Smooth muscle cell of the brain vasculature (primary cell): ENCODE measurements around the gene PAX2.

ENCODE experiments used
- DNase-seq: peaks from one replicate; pipeline ENCODE4 v3.0.0-alpha.2; 2012; ENCODE audit warnings: low read depth, low spot score

PAX2 gene

GRCh38 chr10:100814751-100815474 is 69.5 kb downstream of the PAX2 start:
- no peak for DNase-seq

- DNase-seq: no peak
Observed at GRCh38 chr10:100816671-100817070, 71.3 kb downstream of the PAX2 start.

- no peak for DNase-seq
Observed at GRCh38 chr10:100817268-100817839, 72.0 kb downstream of the PAX2 start.

- no peak for DNase-seq
Observed at GRCh38 chr10:100819424-100819823, 74.0 kb downstream of the PAX2 start.

GRCh38 chr10:100823194-100823593 is 77.8 kb downstream of the PAX2 start:
- DNase-seq: no peak

- DNase-seq: no peak
Observed at GRCh38 chr10:100824886-100825285, 79.5 kb downstream of the PAX2 start.

- no peak for DNase-seq
Observed at GRCh38 chr10:100825325-100825875, 80.0 kb downstream of the PAX2 start.

- DNase-seq: no peak
Observed at GRCh38 chr10:100826031-100826651, 80.8 kb downstream of the PAX2 start.

GRCh38 chr10:100826661-100826982 is 81.2 kb downstream of the PAX2 start:
- no peak for DNase-seq

- no peak for DNase-seq
Observed at GRCh38 chr10:100826983-100827818, 81.8 kb downstream of the PAX2 start.

- DNase-seq: no peak
Observed at GRCh38 chr10:100827819-100828737, 82.7 kb downstream of the PAX2 start.

GRCh38 chr10:100828738-100829096 is 83.3 kb downstream of the PAX2 start:
- DNase-seq: no peak

GRCh38 chr10:100829097-100829870 is 83.9 kb downstream of the PAX2 start:
- DNase-seq: no peak

- no peak for DNase-seq
Observed at GRCh38 chr10:100829933-100830727, 84.7 kb downstream of the PAX2 start.

- DNase-seq: no peak
Observed at GRCh38 chr10:100830728-100831111, 85.3 kb downstream of the PAX2 start.

GRCh38 chr10:100831742-100832141 is 86.4 kb downstream of the PAX2 start:
- DNase-seq: no peak

GRCh38 chr10:100835810-100836209 is 90.4 kb downstream of the PAX2 start:
- DNase-seq: no peak

GRCh38 chr10:100836891-100837290 is 91.5 kb downstream of the PAX2 start:
- no peak for DNase-seq

GRCh38 chr10:100837300-100837699 is 91.9 kb downstream of the PAX2 start:
- DNase-seq: no peak
